BJ (cell line): ENCODE results near the gene SNX15. TPM values are rescaled to one million over a fixed set of nuclear protein-coding genes. Genes with fewer than 3 reads are reported as not detected.

Experiments
- CTCF ChIA-PET: fragments of 350-600 bp; formaldehyde crosslinking; extraction: SDS; loops from one replicate; lab custom pipeline; 2021; ENCODE audit warnings: antibody characterized with exemption, inconsistent platforms; lab: Yijun Ruan, JAX
- POLR2A ChIA-PET: fragments of 300-600 bp; sonication (Branson Sonifier 250); formaldehyde crosslinking; extraction: SDS; loops from one replicate; lab custom pipeline; 2021; ENCODE audit warnings: antibody characterized with exemption; lab: Charles Lee
- DNase-seq: peaks from one replicate; pipeline ENCODE4 v3.0.0-alpha.2; 2011; ENCODE audit warnings: low read depth
- H3K27me3 ChIP-seq: 2 replicates; pipeline ENCODE4 v1.6.0; 2011; ENCODE audit warnings: low read length; ENCODE audit not compliant: control insufficient read depth, insufficient read depth
- H3K36me3 ChIP-seq: 2 replicates; pipeline ENCODE4 v1.5.1; 2011; ENCODE audit warnings: low read length; ENCODE audit not compliant: control insufficient read depth, insufficient read depth
- H3K4me3 ChIP-seq: 2 replicates; pipeline ENCODE4 v1.5.1; 2011; ENCODE audit warnings: low read depth, mild to moderate bottlenecking, control low read depth, low read length
- polyA plus RNA-seq: library from polyadenylated mRNA; depleted of rRNA; stranded (reverse); fragments of >200 nt; gene quantifications from 2 replicates; pipeline ENCODE4 v1.2.3, GENCODE V29; 2011
- TF ChIP-seq, protein P1 (sequence below): IDR thresholded peaks from 2 replicates; pipeline ENCODE4 v1.5.1; 2011; ENCODE audit warnings: low read depth, mild to moderate bottlenecking, control low read depth, inconsistent platforms, low read length, moderate library complexity; ENCODE audit not compliant: insufficient read depth

Gene SNX15
- polyA plus RNA-seq, 1 experiment = 15.3 TPM

DNA sequence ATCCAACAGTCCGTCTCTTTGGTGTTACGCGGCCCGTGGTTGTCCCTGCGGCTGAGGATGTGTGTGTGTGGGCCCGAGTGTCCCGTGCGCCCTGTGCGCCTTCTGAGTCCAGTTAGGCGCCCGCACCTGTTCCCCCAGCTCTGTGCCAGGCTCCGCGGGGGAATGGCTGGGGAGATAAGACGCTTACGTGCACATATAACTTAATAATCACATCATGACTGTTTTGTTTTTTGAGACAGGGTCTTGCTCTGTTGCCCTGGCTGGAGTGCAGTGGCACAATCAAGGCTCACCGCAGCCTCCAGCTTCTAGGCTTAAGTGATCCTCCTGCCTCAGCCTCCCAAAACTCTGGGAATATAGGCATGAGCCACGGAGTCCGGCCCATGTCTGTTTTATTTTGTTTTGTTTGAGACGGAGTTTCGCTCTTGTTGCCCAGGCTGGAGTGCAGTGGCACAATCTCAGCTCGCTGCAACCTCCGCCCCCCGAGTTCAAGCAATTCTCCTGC, 12.5 kb upstream of the SNX15 start:
- DNase-seq = no peak

DNA sequence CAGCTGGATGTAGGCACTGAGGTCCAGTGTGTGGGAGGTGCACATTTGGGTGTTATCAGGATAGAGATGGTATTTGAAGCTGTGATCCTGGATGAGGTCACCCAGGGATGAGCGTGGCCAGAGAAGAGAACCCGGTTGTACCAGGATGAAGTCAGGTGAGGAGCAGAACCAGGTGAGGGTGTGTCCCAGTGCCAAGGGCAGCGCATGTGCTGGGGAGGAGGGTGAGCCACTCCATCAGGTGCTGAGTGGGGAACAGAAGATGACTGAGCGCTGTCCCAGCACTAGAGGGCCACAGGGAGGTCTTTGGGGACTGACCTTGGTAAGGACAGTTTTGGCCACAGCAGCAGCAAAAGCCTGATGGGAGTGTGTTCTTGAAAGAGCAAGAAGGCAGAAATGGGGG, 10.5 kb upstream of the SNX15 start:
- ChIA-PET CTCF (no interaction called here), POLR2A (no interaction called here)
- Histone ChIP-seq H3K27me3 (no peaks in the 10 kb centered on the region), H3K36me3 (peaks cover 4% of the 10 kb centered on the region), H3K4me3 (no peak overlapping the region)
- DNase-seq = no peak
- TF ChIP-seq, protein P1, sequence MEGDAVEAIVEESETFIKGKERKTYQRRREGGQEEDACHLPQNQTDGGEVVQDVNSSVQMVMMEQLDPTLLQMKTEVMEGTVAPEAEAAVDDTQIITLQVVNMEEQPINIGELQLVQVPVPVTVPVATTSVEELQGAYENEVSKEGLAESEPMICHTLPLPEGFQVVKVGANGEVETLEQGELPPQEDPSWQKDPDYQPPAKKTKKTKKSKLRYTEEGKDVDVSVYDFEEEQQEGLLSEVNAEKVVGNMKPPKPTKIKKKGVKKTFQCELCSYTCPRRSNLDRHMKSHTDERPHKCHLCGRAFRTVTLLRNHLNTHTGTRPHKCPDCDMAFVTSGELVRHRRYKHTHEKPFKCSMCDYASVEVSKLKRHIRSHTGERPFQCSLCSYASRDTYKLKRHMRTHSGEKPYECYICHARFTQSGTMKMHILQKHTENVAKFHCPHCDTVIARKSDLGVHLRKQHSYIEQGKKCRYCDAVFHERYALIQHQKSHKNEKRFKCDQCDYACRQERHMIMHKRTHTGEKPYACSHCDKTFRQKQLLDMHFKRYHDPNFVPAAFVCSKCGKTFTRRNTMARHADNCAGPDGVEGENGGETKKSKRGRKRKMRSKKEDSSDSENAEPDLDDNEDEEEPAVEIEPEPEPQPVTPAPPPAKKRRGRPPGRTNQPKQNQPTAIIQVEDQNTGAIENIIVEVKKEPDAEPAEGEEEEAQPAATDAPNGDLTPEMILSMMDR = no peak

More for the DNA sequence above, 12.5 kb upstream of the SNX15 start:
- Histone ChIP-seq H3K4me3 (peak overlapping the region; percentile 93), H3K36me3 (peaks cover 3% of the 10 kb centered on the region), H3K27me3 (no peaks in the 10 kb centered on the region)
- ChIA-PET CTCF (interaction anchor here (0.6 to 5.4 kb wide), 43 partner anchors 8 to 308 kb away, joined by 3 to 56 read pairs (median 5); partner anchors contain the start of genes ATG2A, BATF2, CAPN1 and GPHA2), POLR2A (interaction anchor here (0.6 kb wide), 1 partner anchor 120 kb away, joined by 3 read pairs; no protein-coding TSS in a partner anchor)
- TF ChIP-seq, protein P1 = no peak

DNA sequence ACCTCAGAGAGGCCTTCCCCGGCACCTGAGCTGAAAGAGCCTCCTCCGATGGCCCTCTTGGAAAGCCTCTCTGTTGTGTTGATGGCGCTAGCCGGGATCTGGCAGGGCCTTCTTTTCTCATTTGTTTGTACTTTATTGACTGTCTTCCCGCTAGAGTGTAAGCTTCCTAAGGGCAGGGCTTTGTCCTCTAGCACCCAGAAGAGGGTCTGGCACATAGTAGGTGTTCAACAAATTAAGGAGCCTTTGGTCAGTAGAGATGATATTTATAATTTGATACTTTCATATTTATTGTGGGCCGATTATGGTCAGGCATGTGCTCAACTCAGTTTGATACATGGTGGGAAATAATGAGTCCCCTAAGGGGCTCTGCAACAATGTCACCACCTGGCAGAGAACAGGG, 9.3 kb upstream of the SNX15 start:
- DNase-seq = no peak
- no peaks in the 10 kb centered on the region for H3K27me3 ChIP-seq
- CTCF ChIA-PET = interaction anchor here (1.0 kb wide), 1 partner anchor 9 kb away, joined by 3 read pairs; the partner anchor contains the start of gene SNX15
- no peak overlapping the region for H3K4me3 ChIP-seq
- TF ChIP-seq, protein P1 = no peak
- POLR2A ChIA-PET = no interaction called here
- H3K36me3 ChIP-seq = peaks cover 4% of the 10 kb centered on the region

DNA sequence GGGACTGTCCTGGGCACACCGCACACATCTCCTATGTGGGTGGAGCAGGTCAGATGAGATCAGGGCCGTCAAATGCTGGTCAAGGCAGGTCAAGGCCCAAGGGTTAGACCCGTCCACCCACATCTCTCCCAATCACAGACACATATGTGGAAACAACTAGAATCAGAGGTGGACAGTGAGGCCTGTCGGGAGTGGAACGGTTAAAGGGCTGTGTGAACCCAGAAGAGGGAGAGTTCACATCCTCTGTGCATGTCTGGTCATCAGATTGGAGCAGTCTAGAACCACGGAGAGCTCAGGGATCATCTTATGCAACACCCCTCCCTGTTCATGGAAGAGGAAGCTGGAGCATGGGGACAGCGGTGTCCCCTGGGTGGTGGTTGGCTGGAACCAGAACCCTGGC, 7.4 kb upstream of the SNX15 start:
- H3K27me3 ChIP-seq = no peaks in the 10 kb centered on the region
- H3K36me3 ChIP-seq = peaks cover 4% of the 10 kb centered on the region
- H3K4me3 ChIP-seq = no peak overlapping the region
- TF ChIP-seq, protein P1 = no peak
- POLR2A ChIA-PET = no interaction called here
- CTCF ChIA-PET = no interaction called here
- DNase-seq = no peak

DNA sequence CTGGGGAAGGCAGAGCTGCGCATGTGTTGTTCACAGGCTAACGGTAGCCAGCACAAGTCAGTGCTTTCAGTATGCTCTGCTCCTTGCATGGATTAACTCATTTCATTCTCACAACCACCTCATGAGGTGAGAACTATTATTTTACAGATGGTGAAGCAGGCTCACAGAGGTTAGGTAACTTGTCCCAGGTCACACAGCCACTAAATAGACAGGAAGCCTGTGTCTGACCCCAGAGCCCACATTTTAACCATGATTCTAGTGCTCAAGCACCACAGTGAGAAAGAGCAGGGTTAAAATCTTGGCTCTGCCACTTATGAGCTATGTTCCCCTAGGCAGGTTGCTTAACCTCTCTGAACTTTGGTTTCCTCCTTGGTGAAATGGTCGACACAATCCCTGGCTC, 6.2 kb upstream of the SNX15 start:
- CTCF ChIA-PET = no interaction called here
- POLR2A ChIA-PET = no interaction called here
- Histone ChIP-seq H3K27me3 (no peaks in the 10 kb centered on the region), H3K36me3 (peaks cover 4% of the 10 kb centered on the region), H3K4me3 (no peak overlapping the region)
- TF ChIP-seq, protein P1 = no peak
- no peak for DNase-seq
